Hepatocyte (in vitro differentiated cells): Measurements from ENCODE around the gene TMEM143. TPM values are rescaled to one million over a fixed set of nuclear protein-coding genes. Genes with fewer than 3 reads are reported as not detected.

ENCODE experiments used
- DNase-seq: peaks from one replicate; pipeline ENCODE4 v3.0.0-alpha.2; 2016; ENCODE audit warnings: low spot score
- H2AFZ ChIP-seq: fragments of 200-600 bp; sonication (generic); 2 replicates; pipeline ENCODE4 v1.6.0; 2016; ENCODE audit warnings: antibody characterized with exemption, mild to moderate bottlenecking
- H3K27ac ChIP-seq: fragments of 200-600 bp; sonication (generic); 2 replicates; pipeline ENCODE4 v1.5.1; 2016; ENCODE audit warnings: mild to moderate bottlenecking
- H3K27me3 ChIP-seq: fragments of 200-600 bp; sonication (generic); 2 replicates; pipeline ENCODE4 v1.6.1; 2016
- H3K36me3 ChIP-seq: fragments of 200-600 bp; sonication (generic); replicated peaks from 2 replicates; pipeline ENCODE4 v1.5.1; 2016; ENCODE audit warnings: low read depth; ENCODE audit not compliant: insufficient read depth
- H3K4me1 ChIP-seq: fragments of 200-600 bp; sonication (generic); 2 replicates; pipeline ENCODE4 v1.5.1; 2016; ENCODE audit warnings: mild to moderate bottlenecking, moderate library complexity; ENCODE audit not compliant: insufficient read depth
- H3K4me2 ChIP-seq: fragments of 200-600 bp; sonication (generic); 2 replicates; pipeline ENCODE4 v1.6.0; 2016
- H3K4me3 ChIP-seq: fragments of 200-600 bp; sonication (generic); 2 replicates; pipeline ENCODE4 v1.5.1; 2016; ENCODE audit warnings: mild to moderate bottlenecking
- H3K79me2 ChIP-seq: fragments of 200-600 bp; sonication (generic); 2 replicates; pipeline ENCODE4 v1.6.0; 2017; ENCODE audit warnings: mild to moderate bottlenecking
- H3K9me2 ChIP-seq: fragments of 200-600 bp; sonication (generic); replicated peaks from 2 replicates; pipeline ENCODE4 v1.6.0; 2017; ENCODE audit warnings: mild to moderate bottlenecking; ENCODE audit not compliant: insufficient read depth
- H3K9me3 ChIP-seq: fragments of 200-600 bp; sonication (generic); 2 replicates; pipeline ENCODE4 v1.5.1; 2016; ENCODE audit warnings: low read depth, mild to moderate bottlenecking
- H4K20me1 ChIP-seq: fragments of 200-600 bp; sonication (generic); 2 replicates; pipeline ENCODE4 v1.6.0; 2016; ENCODE audit warnings: mild to moderate bottlenecking; ENCODE audit not compliant: insufficient read depth, poor library complexity, severe bottlenecking
- EZH2 ChIP-seq: fragments of 200-600 bp; sonication (generic); IDR thresholded peaks from 2 replicates; pipeline ENCODE4 v1.6.1; 2016; ENCODE audit warnings: antibody characterized with exemption, mild to moderate bottlenecking, borderline replicate concordance
- EZH2phosphoT487 ChIP-seq: fragments of 200-600 bp; sonication (generic); IDR thresholded peaks from one replicate; pipeline ENCODE4 v1.6.1; 2018; ENCODE audit warnings: antibody characterized with exemption, mild to moderate bottlenecking, low read depth, moderate library complexity; ENCODE audit not compliant: unreplicated experiment, severe bottlenecking
- WGBS: methylation state at CpG from one replicate; pipeline ENCODE4 v1.1.6; 2016; ENCODE audit warnings: low lambda C conversion rate; ENCODE audit errors: missing lambda C conversion rate; 5-methylcytosine and 5-hydroxymethylcytosine counted together
- polyA plus RNA-seq: library from polyadenylated mRNA; unstranded; fragments of >200 nt; fragmentation: Nextera tagmentation; extraction: Ambion mirVana; gene quantifications from 2 replicates; pipeline ENCODE4 v1.2.1, GENCODE V29; 2016
- total RNA-seq: library from RNA; depleted of rRNA; stranded (reverse); fragments of >200 nt; gene quantifications from 2 replicates; pipeline ENCODE4 v1.2.3, GENCODE V29; 2014
- TF ChIP-seq, protein P1 (sequence below): fragments of 200-600 bp; sonication (generic); IDR thresholded peaks from 2 replicates; pipeline ENCODE4 v1.5.1; 2016; ENCODE audit warnings: antibody characterized with exemption, mild to moderate bottlenecking; ENCODE audit not compliant: poor library complexity

The TMEM143 gene
- total and polyA plus RNA-seq, 2 experiments from 2014 or later, result 5.9 to 11.2 TPM

DNA sequence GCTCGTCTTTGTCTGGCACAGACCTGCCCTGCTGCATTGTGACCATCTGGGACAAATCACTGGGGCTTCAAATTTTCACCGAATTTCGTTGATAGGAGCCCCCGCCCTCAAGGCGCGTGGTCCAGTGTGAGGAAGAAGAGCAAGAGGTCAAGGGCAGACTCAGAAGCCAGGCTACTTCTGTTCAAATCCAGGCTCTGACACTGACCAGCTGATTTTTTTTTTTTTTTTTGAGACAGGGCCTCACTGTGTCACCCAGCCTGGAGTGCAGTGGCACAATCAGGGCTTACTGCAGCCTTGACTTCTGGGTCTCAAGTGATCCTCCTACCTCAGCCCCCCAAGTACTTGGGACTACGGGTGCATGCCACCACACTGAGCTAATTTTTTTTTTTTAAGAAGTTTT lies 7.6 kb upstream of the TMEM143 start:
- Histone ChIP-seq H3K4me3 (no peak overlapping the region), H4K20me1 (no peaks in the 10 kb centered on the region), H3K4me1 (peaks cover 10% of the 10 kb centered on the region), H2AFZ (no peak overlapping the region), H3K27ac (no peak overlapping the region), H3K4me2 (no peak overlapping the region), H3K9me3 (no peaks in the 10 kb centered on the region), H3K79me2 (no peaks in the 10 kb centered on the region), H3K9me2 (no peaks in the 10 kb centered on the region), H3K27me3 (no peaks in the 10 kb centered on the region), H3K36me3 (no peaks in the 10 kb centered on the region)
- no peak for DNase-seq
- TF ChIP-seq EZH2 (no peak), EZH2phosphoT487 (no peak)
- TF ChIP-seq, protein P1, sequence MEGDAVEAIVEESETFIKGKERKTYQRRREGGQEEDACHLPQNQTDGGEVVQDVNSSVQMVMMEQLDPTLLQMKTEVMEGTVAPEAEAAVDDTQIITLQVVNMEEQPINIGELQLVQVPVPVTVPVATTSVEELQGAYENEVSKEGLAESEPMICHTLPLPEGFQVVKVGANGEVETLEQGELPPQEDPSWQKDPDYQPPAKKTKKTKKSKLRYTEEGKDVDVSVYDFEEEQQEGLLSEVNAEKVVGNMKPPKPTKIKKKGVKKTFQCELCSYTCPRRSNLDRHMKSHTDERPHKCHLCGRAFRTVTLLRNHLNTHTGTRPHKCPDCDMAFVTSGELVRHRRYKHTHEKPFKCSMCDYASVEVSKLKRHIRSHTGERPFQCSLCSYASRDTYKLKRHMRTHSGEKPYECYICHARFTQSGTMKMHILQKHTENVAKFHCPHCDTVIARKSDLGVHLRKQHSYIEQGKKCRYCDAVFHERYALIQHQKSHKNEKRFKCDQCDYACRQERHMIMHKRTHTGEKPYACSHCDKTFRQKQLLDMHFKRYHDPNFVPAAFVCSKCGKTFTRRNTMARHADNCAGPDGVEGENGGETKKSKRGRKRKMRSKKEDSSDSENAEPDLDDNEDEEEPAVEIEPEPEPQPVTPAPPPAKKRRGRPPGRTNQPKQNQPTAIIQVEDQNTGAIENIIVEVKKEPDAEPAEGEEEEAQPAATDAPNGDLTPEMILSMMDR, result no peak
- 56% methylated on average over 7 of the region's 7 CpGs for WGBS

DNA sequence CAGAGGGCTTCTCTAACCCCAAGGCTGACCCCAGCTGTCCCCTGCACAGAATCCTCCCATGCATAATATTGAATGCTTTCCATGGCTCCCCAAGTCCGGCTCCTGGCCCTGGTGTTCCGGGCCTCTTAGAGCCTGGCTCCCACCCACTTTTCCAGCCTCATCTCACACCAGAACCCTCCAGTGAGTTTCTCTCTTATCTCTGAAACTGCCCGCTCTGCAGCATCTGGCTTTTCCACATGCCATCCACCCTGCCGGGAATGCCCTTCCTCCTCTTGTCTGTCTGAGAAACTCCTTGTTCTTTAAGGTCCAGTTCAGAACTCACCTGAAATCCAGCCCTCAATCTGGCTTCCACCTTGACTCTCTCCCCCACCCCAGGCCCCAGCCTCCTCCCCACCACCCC lies 7.2 kb upstream of the TMEM143 start:
- no peaks in the 10 kb centered on the region for H4K20me1 ChIP-seq
- no peak for DNase-seq
- 71% methylated on average over 4 of the region's 4 CpGs for WGBS
- H3K4me1 ChIP-seq, result peaks cover 10% of the 10 kb centered on the region
- no peaks in the 10 kb centered on the region for H3K9me3 ChIP-seq
- no peaks in the 10 kb centered on the region for H3K36me3 ChIP-seq
- TF ChIP-seq EZH2phosphoT487 (no peak), EZH2 (no peak)
- TF ChIP-seq, protein P1, result no peak
- no peak overlapping the region for H2AFZ ChIP-seq
- no peaks in the 10 kb centered on the region for H3K9me2 ChIP-seq
- no peaks in the 10 kb centered on the region for H3K79me2 ChIP-seq
- H3K4me2 ChIP-seq, result no peak overlapping the region
- H3K4me3 ChIP-seq, result no peak overlapping the region
- H3K27me3 ChIP-seq, result no peaks in the 10 kb centered on the region
- no peak overlapping the region for H3K27ac ChIP-seq

DNA sequence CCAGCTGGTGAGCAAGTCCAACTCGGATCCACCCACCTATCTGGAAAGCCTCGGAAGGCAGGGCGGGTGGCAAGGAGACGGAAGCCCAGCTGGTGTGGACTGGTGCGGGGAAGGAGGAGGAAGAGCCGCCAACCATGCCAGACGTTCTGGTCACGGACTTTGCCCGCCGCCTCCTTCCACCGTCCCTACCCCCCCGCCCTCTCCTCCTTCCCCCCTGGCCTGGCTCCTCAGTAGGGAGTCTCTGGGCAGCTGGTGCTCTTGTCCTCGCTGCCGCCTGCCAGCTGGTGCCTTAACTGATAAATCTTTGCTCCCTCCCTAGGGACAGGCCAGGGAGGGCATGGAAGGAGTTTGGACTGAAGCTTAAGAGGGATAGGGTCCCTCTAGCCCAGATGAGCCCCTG lies 5.2 kb upstream of the TMEM143 start:
- Histone ChIP-seq H2AFZ (no peak overlapping the region), H3K27me3 (no peaks in the 10 kb centered on the region), H3K9me3 (no peaks in the 10 kb centered on the region), H3K4me1 (peaks cover 10% of the 10 kb centered on the region), H3K4me2 (no peak overlapping the region), H3K79me2 (no peaks in the 10 kb centered on the region), H4K20me1 (no peaks in the 10 kb centered on the region), H3K9me2 (no peaks in the 10 kb centered on the region), H3K27ac (no peak overlapping the region), H3K36me3 (no peaks in the 10 kb centered on the region), H3K4me3 (no peak overlapping the region)
- WGBS, result 79% methylated on average over 11 of the region's 14 CpGs
- TF ChIP-seq EZH2, result no peak
- TF ChIP-seq, protein P1, result no peak
- no peak for TF ChIP-seq EZH2phosphoT487
- no peak for DNase-seq

DNA sequence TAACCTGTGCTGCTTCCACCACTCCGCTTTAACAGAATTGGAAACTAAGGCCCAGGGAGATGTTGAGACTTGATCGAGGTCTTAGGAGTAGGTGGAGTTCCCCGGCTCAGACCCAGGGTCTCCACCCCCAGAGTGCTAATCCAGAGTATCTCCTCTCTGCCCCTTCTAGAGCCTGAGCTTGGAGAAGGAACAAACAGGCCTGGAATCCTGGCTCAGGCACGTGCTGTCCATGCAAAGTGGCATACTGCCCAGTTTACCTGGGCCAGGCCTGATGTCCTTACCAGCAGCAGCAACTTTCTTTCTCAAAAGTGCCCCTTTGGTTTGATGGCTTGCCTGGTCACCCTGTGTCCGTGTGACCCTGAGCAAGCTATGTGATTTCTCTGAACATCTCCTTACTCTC lies 4.1 kb upstream of the TMEM143 start:
- Histone ChIP-seq H3K4me1 (peaks cover 8% of the 10 kb centered on the region), H3K4me2 (no peak overlapping the region), H2AFZ (no peak overlapping the region), H3K9me3 (no peaks in the 10 kb centered on the region), H3K27ac (no peak overlapping the region), H3K4me3 (no peak overlapping the region), H4K20me1 (no peaks in the 10 kb centered on the region), H3K9me2 (no peaks in the 10 kb centered on the region), H3K79me2 (no peaks in the 10 kb centered on the region), H3K36me3 (no peaks in the 10 kb centered on the region), H3K27me3 (no peaks in the 10 kb centered on the region)
- 63% methylated on average over 5 of the region's 5 CpGs for WGBS
- TF ChIP-seq, protein P1, result no peak
- TF ChIP-seq EZH2phosphoT487 (no peak), EZH2 (no peak)
- no peak for DNase-seq
